Measurements from ENCODE around the gene SPRYD7. TPM values are rescaled to one million over a fixed set of nuclear protein-coding genes. Genes with fewer than 3 reads are reported as not detected.
A peak's percentile ranks its signal among the peaks of the same experiment; 100 is the strongest.
"Not testable (repeated sequence)": the region's sequence is repeated elsewhere in the genome, so short reads cannot be mapped to it uniquely, and the experiment has no call there.

The SPRYD7 gene
- total RNA-seq, 1 donor from 2014 or later = 10.0 TPM

GRCh38 chr13:49936968-49937273, 781 bp upstream of the SPRYD7 start:
- DNase-seq (no peak), ATAC-seq (ENCODE audit: poor library complexity) (peak; percentile 6)
- intact Hi-C loops (cut with DNase I) = no loop called here

GRCh38 chr13:49935171-49936074, 717 bp downstream of the SPRYD7 start:
- DNase-seq = peak; percentile 62
- intact Hi-C loops (cut with DNase I) = no loop called here

GRCh38 chr13:49933511-49933910, 2.6 kb downstream of the SPRYD7 start:
- DNase-seq (no peak), ATAC-seq (ENCODE audit: poor library complexity) (no peak)
- intact Hi-C loops (cut with DNase I) = no loop called here

More at GRCh38 chr13:49935171-49936074, 717 bp downstream of the SPRYD7 start:
- peak; percentile 32 for ATAC-seq (ENCODE audit: poor library complexity)

- intact Hi-C loops (cut with DNase I) = no loop called here
- DNase-seq (no peak), ATAC-seq (ENCODE audit: poor library complexity) (no peak)
Observed at GRCh38 chr13:49932868-49933267, 3.3 kb downstream of the SPRYD7 start.

GRCh38 chr13:49932066-49932465, 4.1 kb downstream of the SPRYD7 start:
- DNase-seq (no peak), ATAC-seq (ENCODE audit: poor library complexity) (no peak)
- intact Hi-C loops (cut with DNase I) = no loop called here

- no peak for DNase-seq
- intact Hi-C loops (cut with DNase I) = no loop called here
- no peak for ATAC-seq (ENCODE audit: poor library complexity)
Observed at GRCh38 chr13:49927755-49928154, 8.4 kb downstream of the SPRYD7 start.

- intact Hi-C loops (cut with DNase I) = no loop called here
- no peak for DNase-seq
- no peak for ATAC-seq (ENCODE audit: poor library complexity)
Observed at GRCh38 chr13:49925881-49926418, 10.2 kb downstream of the SPRYD7 start.

GRCh38 chr13:49922301-49922700, 13.8 kb downstream of the SPRYD7 start:
- no peak for DNase-seq
- intact Hi-C loops (cut with DNase I) = no loop called here
- ATAC-seq (ENCODE audit: poor library complexity) = no peak

- ATAC-seq (ENCODE audit: poor library complexity); intact Hi-C loops (cut with DNase I): not testable (repeated sequence)
Observed at GRCh38 chr13:49920969-49921368, 15.2 kb downstream of the SPRYD7 start.

GRCh38 chr13:49918106-49918505, 18.0 kb downstream of the SPRYD7 start:
- ATAC-seq (ENCODE audit: poor library complexity); DNase-seq; intact Hi-C loops (cut with DNase I): not testable (repeated sequence)

More at GRCh38 chr13:49920969-49921368, 15.2 kb downstream of the SPRYD7 start:
- not testable (repeated sequence) for DNase-seq

- ATAC-seq (ENCODE audit: poor library complexity) (no peak), DNase-seq (no peak)
- intact Hi-C loops (cut with DNase I) = no loop called here
Observed at GRCh38 chr13:49914947-49915346, 21.2 kb downstream of the SPRYD7 start.

- intact Hi-C loops (cut with DNase I) = no loop called here
- ATAC-seq (ENCODE audit: poor library complexity) (no peak), DNase-seq (no peak)
Observed at GRCh38 chr13:49908637-49909036, 27.5 kb downstream of the SPRYD7 start.

- ATAC-seq (ENCODE audit: poor library complexity) = no peak
- intact Hi-C loops (cut with DNase I) = no loop called here
Observed at GRCh38 chr13:49904729-49905456, 31.2 kb downstream of the SPRYD7 start.

GRCh38 chr13:49898792-49899191, 37.3 kb downstream of the SPRYD7 start:
- ATAC-seq (ENCODE audit: poor library complexity) (no peak), DNase-seq (no peak)
- intact Hi-C loops (cut with DNase I) = no loop called here

More at GRCh38 chr13:49904729-49905456, 31.2 kb downstream of the SPRYD7 start:
- DNase-seq = no peak

- no peak for ATAC-seq (ENCODE audit: poor library complexity)
- no peak for DNase-seq
- intact Hi-C loops (cut with DNase I) = no loop called here
Observed at GRCh38 chr13:49897713-49898112, 38.4 kb downstream of the SPRYD7 start.

GRCh38 chr13:49895826-49896225, 40.3 kb downstream of the SPRYD7 start:
- intact Hi-C loops (cut with DNase I) = no loop called here
- ATAC-seq (ENCODE audit: poor library complexity) = no peak
- DNase-seq = no peak

- intact Hi-C loops (cut with DNase I) = no loop called here
- ATAC-seq (ENCODE audit: poor library complexity) (no peak), DNase-seq (no peak)
Observed at GRCh38 chr13:49893591-49893990, 42.5 kb downstream of the SPRYD7 start.

GRCh38 chr13:49890376-49890775, 45.8 kb downstream of the SPRYD7 start:
- intact Hi-C loops (cut with DNase I) = no loop called here
- DNase-seq (no peak), ATAC-seq (ENCODE audit: poor library complexity) (no peak)

- DNase-seq = no peak
- intact Hi-C loops (cut with DNase I) = no loop called here
- ATAC-seq (ENCODE audit: poor library complexity) = no peak
Observed at GRCh38 chr13:49878682-49879081, 57.5 kb downstream of the SPRYD7 start.
